Astrocyte (in vitro differentiated cells and primary cell): ENCODE data around the gene DNMT1. TPM values are rescaled to one million over a fixed set of nuclear protein-coding genes. Genes with fewer than 3 reads are reported as not detected.

ENCODE experiments used
- DNase-seq: peaks from one replicate; pipeline ENCODE4 v3.0.0-alpha.2; 2010; ENCODE audit warnings: low read depth
- FAIRE-seq: peaks from 2 replicates; lab custom pipeline; 2011; peaks lifted over from hg19 to GRCh38; lab: Jason Lieb, UNC
- H2AFZ ChIP-seq: 2 replicates; pipeline ENCODE4 v1.6.0; 2012; ENCODE audit warnings: low read depth, low read length, inconsistent platforms
- H3K27ac ChIP-seq: 2 replicates; pipeline ENCODE4 v1.5.1; 2011; ENCODE audit warnings: low read depth, low read length, inconsistent platforms
- H3K27me3 ChIP-seq: 2 replicates; pipeline ENCODE4 v1.6.0; 2011; ENCODE audit warnings: low read length, inconsistent platforms; ENCODE audit not compliant: insufficient read depth
- H3K36me3 ChIP-seq: 2 replicates; pipeline ENCODE4 v1.5.1; 2011; ENCODE audit warnings: low read length, inconsistent platforms; ENCODE audit not compliant: insufficient read depth
- H3K4me1 ChIP-seq: 2 replicates; pipeline ENCODE4 v1.5.1; 2011; ENCODE audit warnings: low read length, inconsistent platforms; ENCODE audit not compliant: insufficient read depth
- H3K4me2 ChIP-seq: 2 replicates; pipeline ENCODE4 v1.6.0; 2012; ENCODE audit warnings: low read length, inconsistent platforms
- H3K4me3 ChIP-seq: 2 replicates; pipeline ENCODE4 v1.5.1; 2011; ENCODE audit warnings: low read depth, mild to moderate bottlenecking, low read length, inconsistent platforms; ENCODE audit not compliant: insufficient read depth
- H3K79me2 ChIP-seq: 2 replicates; pipeline ENCODE4 v1.6.0; 2012; ENCODE audit warnings: mild to moderate bottlenecking, low read length, inconsistent platforms; ENCODE audit not compliant: insufficient read depth
- H3K9ac ChIP-seq: 2 replicates; pipeline ENCODE4 v1.6.0; 2012; ENCODE audit warnings: mild to moderate bottlenecking, low read length, inconsistent platforms
- H3K9me3 ChIP-seq: 2 replicates; pipeline ENCODE4 v1.5.1; 2012; ENCODE audit warnings: low read depth, mild to moderate bottlenecking, low read length, inconsistent platforms; ENCODE audit not compliant: insufficient read depth
- H4K20me1 ChIP-seq: 2 replicates; pipeline ENCODE4 v1.6.0; 2012; ENCODE audit warnings: low read length, inconsistent platforms; ENCODE audit not compliant: insufficient read depth
- H3K27ac Mint-ChIP-seq: one replicate; pipeline ENCODE4 v1.8.0; 2021; ENCODE audit warnings: mild to moderate bottlenecking, mixed read lengths; ENCODE audit not compliant: unreplicated experiment
- H3K27me3 Mint-ChIP-seq: one replicate; pipeline ENCODE4 v1.8.0; 2021; ENCODE audit warnings: low read depth, mixed read lengths; ENCODE audit not compliant: unreplicated experiment
- H3K36me3 Mint-ChIP-seq: one replicate; pipeline ENCODE4 v1.8.0; 2021; ENCODE audit warnings: low read depth, mixed read lengths; ENCODE audit not compliant: unreplicated experiment
- H3K4me1 Mint-ChIP-seq: one replicate; pipeline ENCODE4 v1.8.0; 2021; ENCODE audit warnings: low read depth, mixed read lengths; ENCODE audit not compliant: unreplicated experiment
- H3K4me3 Mint-ChIP-seq: one replicate; pipeline ENCODE4 v1.8.0; 2021; ENCODE audit warnings: mild to moderate bottlenecking, moderate library complexity, mixed read lengths; ENCODE audit not compliant: unreplicated experiment
- H3K9me3 Mint-ChIP-seq: one replicate; pipeline ENCODE4 v1.8.0; 2021; ENCODE audit warnings: mild to moderate bottlenecking, mixed read lengths; ENCODE audit not compliant: unreplicated experiment
- EZH2 ChIP-seq: IDR thresholded peaks from 2 replicates; pipeline ENCODE4 v1.6.1; 2012; ENCODE audit warnings: mild to moderate bottlenecking, low read length, inconsistent platforms; ENCODE audit not compliant: insufficient read depth
- total RNA-seq: library from RNA; stranded (reverse); gene quantifications from 2 replicates; pipeline ENCODE4 v1.2.1, GENCODE V29; 2021
- TF ChIP-seq, protein P1 (sequence below): IDR thresholded peaks from 2 replicates; pipeline ENCODE4 v1.5.1; 2011; ENCODE audit warnings: low read depth, mild to moderate bottlenecking, inconsistent platforms, low read length, moderate library complexity; ENCODE audit not compliant: insufficient read depth

DNMT1 gene
- total RNA-seq, 1 donor from 2014 or later: 50.6 TPM

DNA sequence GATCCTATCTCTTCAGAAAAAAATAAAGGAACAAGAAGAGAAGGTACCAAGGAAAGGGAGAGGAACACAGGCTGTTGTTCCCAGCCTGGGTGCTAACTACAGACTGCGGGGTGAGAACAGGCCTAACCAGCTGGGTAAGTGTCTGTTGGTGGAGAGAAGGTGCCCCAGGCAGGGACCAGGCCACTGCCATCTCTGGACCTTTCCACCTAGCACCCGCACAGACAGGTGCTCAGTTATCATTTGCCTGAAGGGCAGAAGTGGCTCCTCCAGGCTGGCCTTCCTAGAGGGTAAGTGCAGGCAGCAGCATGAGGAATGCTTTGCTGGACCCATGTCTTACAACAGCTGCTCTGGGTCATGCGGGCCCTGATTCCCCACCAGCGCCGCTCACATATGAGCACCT, 10.1 kb downstream of the DNMT1 start:
- no peak overlapping the region for H2AFZ ChIP-seq

DNA sequence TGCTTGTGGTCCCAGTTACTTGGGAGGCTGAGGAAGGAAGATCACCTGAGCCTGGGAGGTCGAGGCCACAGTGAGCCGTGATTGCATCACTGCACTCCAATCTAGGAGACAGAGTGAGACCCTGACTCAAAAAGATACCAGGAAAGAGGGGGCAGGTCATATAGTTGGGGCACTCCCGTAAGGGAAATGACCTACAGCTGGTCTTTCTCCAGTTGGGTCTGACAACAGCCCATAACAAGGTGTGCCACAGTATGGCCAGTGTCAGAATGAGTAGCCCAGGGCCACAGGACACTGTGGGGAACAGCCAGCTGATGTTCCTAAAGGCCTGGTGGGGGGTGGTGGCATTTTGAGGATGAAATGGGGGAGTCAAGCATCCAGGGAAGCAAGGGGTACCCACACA, 10.8 kb downstream of the DNMT1 start:
- Histone ChIP-seq H3K9me3 (no peaks in the 10 kb centered on the region), H3K4me2 (no peak overlapping the region), H2AFZ (no peak overlapping the region), H3K79me2 (peaks cover 75% of the 10 kb centered on the region), H3K4me1 (no peaks in the 10 kb centered on the region), H3K9ac (no peak overlapping the region), H3K27ac (no peak overlapping the region), H3K27me3 (no peaks in the 10 kb centered on the region), H4K20me1 (peaks cover 62% of the 10 kb centered on the region), H3K4me3 (no peak overlapping the region), H3K36me3 (peaks cover 22% of the 10 kb centered on the region)
- Mint-ChIP-seq H3K27ac (no peak overlapping the region), H3K4me1 (no peaks in the 10 kb centered on the region), H3K4me3 (no peak overlapping the region), H3K27me3 (no peaks in the 10 kb centered on the region), H3K36me3 (peaks cover 2% of the 10 kb centered on the region), H3K9me3 (no peaks in the 10 kb centered on the region)
- no peak for TF ChIP-seq EZH2
- TF ChIP-seq, protein P1, sequence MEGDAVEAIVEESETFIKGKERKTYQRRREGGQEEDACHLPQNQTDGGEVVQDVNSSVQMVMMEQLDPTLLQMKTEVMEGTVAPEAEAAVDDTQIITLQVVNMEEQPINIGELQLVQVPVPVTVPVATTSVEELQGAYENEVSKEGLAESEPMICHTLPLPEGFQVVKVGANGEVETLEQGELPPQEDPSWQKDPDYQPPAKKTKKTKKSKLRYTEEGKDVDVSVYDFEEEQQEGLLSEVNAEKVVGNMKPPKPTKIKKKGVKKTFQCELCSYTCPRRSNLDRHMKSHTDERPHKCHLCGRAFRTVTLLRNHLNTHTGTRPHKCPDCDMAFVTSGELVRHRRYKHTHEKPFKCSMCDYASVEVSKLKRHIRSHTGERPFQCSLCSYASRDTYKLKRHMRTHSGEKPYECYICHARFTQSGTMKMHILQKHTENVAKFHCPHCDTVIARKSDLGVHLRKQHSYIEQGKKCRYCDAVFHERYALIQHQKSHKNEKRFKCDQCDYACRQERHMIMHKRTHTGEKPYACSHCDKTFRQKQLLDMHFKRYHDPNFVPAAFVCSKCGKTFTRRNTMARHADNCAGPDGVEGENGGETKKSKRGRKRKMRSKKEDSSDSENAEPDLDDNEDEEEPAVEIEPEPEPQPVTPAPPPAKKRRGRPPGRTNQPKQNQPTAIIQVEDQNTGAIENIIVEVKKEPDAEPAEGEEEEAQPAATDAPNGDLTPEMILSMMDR: no peak
- DNase-seq (no peak), FAIRE-seq (no peak)

More for the DNA sequence above, 10.1 kb downstream of the DNMT1 start:
- H3K4me3 Mint-ChIP-seq: no peak overlapping the region
- H3K4me1 ChIP-seq: no peaks in the 10 kb centered on the region
- FAIRE-seq (no peak), DNase-seq (no peak)
- H3K79me2 ChIP-seq: peaks cover 82% of the 10 kb centered on the region
- no peak overlapping the region for H3K27ac ChIP-seq
- H3K4me3 ChIP-seq: no peak overlapping the region
- H3K4me2 ChIP-seq: no peak overlapping the region
- no peaks in the 10 kb centered on the region for H3K27me3 ChIP-seq
- no peaks in the 10 kb centered on the region for H3K9me3 Mint-ChIP-seq
- no peak overlapping the region for H3K9ac ChIP-seq
- TF ChIP-seq, protein P1: no peak
- TF ChIP-seq EZH2: no peak
- no peak overlapping the region for H3K27ac Mint-ChIP-seq
- H3K4me1 Mint-ChIP-seq: no peaks in the 10 kb centered on the region
- peaks cover 68% of the 10 kb centered on the region for H4K20me1 ChIP-seq
- H3K9me3 ChIP-seq: no peaks in the 10 kb centered on the region
- peaks cover 2% of the 10 kb centered on the region for H3K36me3 Mint-ChIP-seq
- H3K36me3 ChIP-seq: peaks cover 24% of the 10 kb centered on the region
- no peaks in the 10 kb centered on the region for H3K27me3 Mint-ChIP-seq

GRCh38 chr19:10182847-10183246, 11.9 kb downstream of the DNMT1 start:
- no peaks in the 10 kb centered on the region for H3K27me3 Mint-ChIP-seq
- Histone ChIP-seq H3K79me2 (peaks cover 65% of the 10 kb centered on the region), H4K20me1 (peaks cover 51% of the 10 kb centered on the region), H3K27ac (no peak overlapping the region), H3K4me3 (no peak overlapping the region), H3K27me3 (no peaks in the 10 kb centered on the region), H3K9me3 (no peaks in the 10 kb centered on the region), H3K4me1 (no peaks in the 10 kb centered on the region), H3K36me3 (peaks cover 22% of the 10 kb centered on the region), H2AFZ (no peak overlapping the region), H3K4me2 (no peak overlapping the region), H3K9ac (no peak overlapping the region)
- peaks cover 2% of the 10 kb centered on the region for H3K36me3 Mint-ChIP-seq
- no peaks in the 10 kb centered on the region for H3K4me1 Mint-ChIP-seq
- FAIRE-seq (no peak), DNase-seq (no peak)
- H3K9me3 Mint-ChIP-seq: no peaks in the 10 kb centered on the region
- no peak overlapping the region for H3K27ac Mint-ChIP-seq
- TF ChIP-seq, protein P1: no peak
- no peak for TF ChIP-seq EZH2
- H3K4me3 Mint-ChIP-seq: no peak overlapping the region
